WTC11 (cell line): ENCODE measurements around the gene EPYC. TPM values are rescaled to one million over a fixed set of nuclear protein-coding genes. Genes with fewer than 3 reads are reported as not detected.

ENCODE experiments used
- ATAC-seq: fragments of 200-7000 bp; cut with Tn5 transposase; 2 replicates; pipeline ENCODE4 v1.10.0; 2021; ENCODE audit warnings: mild to moderate bottlenecking, moderate library complexity
- CTCF ChIA-PET: fragments of 300-600 bp; sonication (Branson Sonifier 250); formaldehyde crosslinking; loops from one replicate; lab custom pipeline; 2021; ENCODE audit warnings: antibody characterized with exemption; lab: Charles Lee
- POLR2A ChIA-PET: fragments of 350-600 bp; sonication (Branson Sonifier 250); formaldehyde crosslinking; loops from one replicate; lab custom pipeline; 2021; ENCODE audit warnings: antibody characterized with exemption; lab: Charles Lee
- DNase-seq: peaks from one replicate; pipeline ENCODE4 v3.0.0; 2021; ENCODE audit warnings: low spot score
- H3K27ac Mint-ChIP-seq: 2 replicates; pipeline ENCODE4 v1.8.0; 2021; ENCODE audit warnings: mixed read lengths
- H3K27me3 Mint-ChIP-seq: 2 replicates; pipeline ENCODE4 v1.8.0; 2021; ENCODE audit warnings: low read depth, mild to moderate bottlenecking, moderate library complexity, mixed read lengths
- H3K36me3 Mint-ChIP-seq: 2 replicates; pipeline ENCODE4 v1.8.0; 2021; ENCODE audit warnings: mixed read lengths
- H3K4me1 Mint-ChIP-seq: 2 replicates; pipeline ENCODE4 v1.8.0; 2022; ENCODE audit warnings: mixed read lengths
- H3K4me3 Mint-ChIP-seq: 2 replicates; pipeline ENCODE4 v1.8.0; 2021; ENCODE audit warnings: mild to moderate bottlenecking, moderate library complexity, mixed read lengths
- H3K9me3 Mint-ChIP-seq: 2 replicates; pipeline ENCODE4 v1.8.0; 2021; ENCODE audit warnings: mixed read lengths
- CBFB ChIP-seq: sonication (generic); formaldehyde crosslinking; IDR thresholded peaks from 2 replicates; pipeline ENCODE4 v1.8.1; 2022; ENCODE audit warnings: mild to moderate bottlenecking, low read depth, missing genetic modification reagents
- CDX4 ChIP-seq: fragments of 250-450 bp; sonication (Bioruptor Pico); IDR thresholded peaks from 2 replicates; pipeline ENCODE4 v1.9.0; 2021; ENCODE audit warnings: moderate library complexity, mild to moderate bottlenecking, inconsistent platforms, borderline replicate concordance
- CTCF ChIP-seq: fragments of 200-600 bp; IDR thresholded peaks from 2 replicates; pipeline ENCODE4 v1.8.0; 2022; ENCODE audit warnings: antibody characterized with exemption
- ESRRA ChIP-seq: sonication (generic); formaldehyde crosslinking; IDR thresholded peaks from 2 replicates; pipeline ENCODE4 v1.8.1; 2022; ENCODE audit warnings: mild to moderate bottlenecking, missing genetic modification reagents, borderline replicate concordance
- FOXK1 ChIP-seq: sonication (generic); formaldehyde crosslinking; IDR thresholded peaks from 2 replicates; pipeline ENCODE4 v1.8.0; 2022; ENCODE audit warnings: mild to moderate bottlenecking, moderate library complexity, missing genetic modification reagents
- JUN ChIP-seq: sonication (generic); formaldehyde crosslinking; IDR thresholded peaks from 2 replicates; pipeline ENCODE4 v1.8.0; 2023; ENCODE audit warnings: mild to moderate bottlenecking, missing genetic modification reagents
- MLX ChIP-seq: sonication (generic); formaldehyde crosslinking; IDR thresholded peaks from 2 replicates; pipeline ENCODE4 v1.8.1; 2023; ENCODE audit warnings: mild to moderate bottlenecking, missing genetic modification reagents, moderate library complexity
- NFE2L1 ChIP-seq: sonication (generic); formaldehyde crosslinking; IDR thresholded peaks from 2 replicates; pipeline ENCODE4 v1.8.1; 2023; ENCODE audit warnings: missing genetic modification reagents
- NFYB ChIP-seq: sonication (generic); formaldehyde crosslinking; conservative IDR thresholded peaks from 2 replicates; pipeline ENCODE4 v1.8.0; 2022; ENCODE audit warnings: low read depth, missing genetic modification reagents
- NR1H2 ChIP-seq: sonication (generic); formaldehyde crosslinking; IDR thresholded peaks from 2 replicates; pipeline ENCODE4 v1.9.0; 2021; ENCODE audit warnings: mild to moderate bottlenecking, moderate library complexity, missing genetic modification reagents
- NR2C2 ChIP-seq: sonication (generic); formaldehyde crosslinking; IDR thresholded peaks from 2 replicates; pipeline ENCODE4 v1.8.0; 2022; ENCODE audit warnings: mild to moderate bottlenecking, missing genetic modification reagents
- NR3C1 ChIP-seq: sonication (generic); formaldehyde crosslinking; conservative IDR thresholded peaks from 2 replicates; pipeline ENCODE4 v1.8.1; 2023; ENCODE audit warnings: low read depth, mild to moderate bottlenecking, missing genetic modification reagents
- PREB ChIP-seq: sonication (generic); formaldehyde crosslinking; IDR thresholded peaks from 2 replicates; pipeline ENCODE4 v1.8.1; 2022; ENCODE audit warnings: mild to moderate bottlenecking, missing genetic modification reagents, moderate library complexity, borderline replicate concordance
- PRRX2 ChIP-seq: fragments of 250-450 bp; sonication (Bioruptor Pico); IDR thresholded peaks from 2 replicates; pipeline ENCODE4 v1.8.0; 2021; ENCODE audit warnings: mild to moderate bottlenecking
- RORB ChIP-seq: fragments of 250-450 bp; sonication (Bioruptor Pico); IDR thresholded peaks from 2 replicates; pipeline ENCODE4 v1.9.0; 2021; ENCODE audit warnings: mild to moderate bottlenecking
- SP1 ChIP-seq: sonication (generic); formaldehyde crosslinking; conservative IDR thresholded peaks from 2 replicates; pipeline ENCODE4 v1.8.1; 2022; ENCODE audit warnings: missing genetic modification reagents
- STAT6 ChIP-seq: sonication (generic); formaldehyde crosslinking; conservative IDR thresholded peaks from 2 replicates; pipeline ENCODE4 v1.8.1; 2023; ENCODE audit warnings: mild to moderate bottlenecking, low read depth, missing genetic modification reagents, moderate library complexity
- TEAD4 ChIP-seq: sonication (generic); formaldehyde crosslinking; IDR thresholded peaks from 2 replicates; pipeline ENCODE4 v1.8.0; 2022; ENCODE audit warnings: mild to moderate bottlenecking, missing genetic modification reagents
- TP53 ChIP-seq: sonication (generic); formaldehyde crosslinking; IDR thresholded peaks from 2 replicates; pipeline ENCODE4 v1.8.1; 2023; ENCODE audit warnings: mild to moderate bottlenecking, missing genetic modification reagents
- USF1 ChIP-seq: sonication (generic); formaldehyde crosslinking; IDR thresholded peaks from 2 replicates; pipeline ENCODE4 v1.8.0; 2022; ENCODE audit warnings: mild to moderate bottlenecking, missing genetic modification reagents
- ZNF138 ChIP-seq: sonication (generic); formaldehyde crosslinking; conservative IDR thresholded peaks from 2 replicates; pipeline ENCODE4 v1.8.1; 2022; ENCODE audit warnings: mild to moderate bottlenecking, moderate library complexity, missing genetic modification reagents
- ZNF232 ChIP-seq: sonication (generic); formaldehyde crosslinking; IDR thresholded peaks from 2 replicates; pipeline ENCODE4 v1.8.0; 2022; ENCODE audit warnings: mild to moderate bottlenecking, missing genetic modification reagents
- ZNF416 ChIP-seq: fragments of 250-450 bp; sonication (Bioruptor Pico); IDR thresholded peaks from 2 replicates; pipeline ENCODE4 v1.9.0; 2021; ENCODE audit warnings: mild to moderate bottlenecking, inconsistent platforms
- ZNF423 ChIP-seq: fragments of 250-450 bp; sonication (Bioruptor Pico); IDR thresholded peaks from 2 replicates; pipeline ENCODE4 v2.1.2; 2022; ENCODE audit warnings: mild to moderate bottlenecking, moderate library complexity
- total RNA-seq: library from RNA; stranded (reverse); gene quantifications from 3 replicates; pipeline ENCODE4 v1.2.3, GENCODE V29; 2021

EPYC gene
- total RNA-seq, 1 experiment from 2014 or later: not detected

GRCh38 chr12:91017511-91018263, 12.9 kb upstream of the EPYC start (continued):
- TF ChIP-seq STAT6 (CRISPR knock-in tag) (no peak), NR3C1 (CRISPR knock-in tag) (no peak), PRRX2 (CRISPR knock-in tag) (no peak), CTCF (no peak), USF1 (no peak), MLX (no peak), FOXK1 (no peak), SP1 (CRISPR knock-in tag) (no peak), NFYB (CRISPR knock-in tag) (no peak), ESRRA (CRISPR knock-in tag) (no peak), RORB (CRISPR knock-in tag) (no peak), JUN (CRISPR knock-in tag) (no peak), NR1H2 (no peak), ZNF423 (CRISPR knock-in tag) (no peak)

- ATAC-seq (no peak), DNase-seq (no peak)
- no peak overlapping the region for H3K4me3 Mint-ChIP-seq
- H3K9me3 Mint-ChIP-seq: peaks cover 9% of the 10 kb centered on the region
- H3K27ac Mint-ChIP-seq: no peak overlapping the region
- CTCF ChIA-PET: no interaction called here
- no peaks in the 10 kb centered on the region for H3K27me3 Mint-ChIP-seq
- H3K36me3 Mint-ChIP-seq: no peaks in the 10 kb centered on the region
- POLR2A ChIA-PET: no interaction called here
- no peaks in the 10 kb centered on the region for H3K4me1 Mint-ChIP-seq
- TF ChIP-seq ZNF232 (CRISPR knock-in tag): no peak
- no peak for TF ChIP-seq MLX
- TF ChIP-seq TEAD4 (CRISPR knock-in tag): no peak
- no peak for TF ChIP-seq ZNF416 (CRISPR knock-in tag)
- no peak for TF ChIP-seq CBFB (CRISPR knock-in tag)
- TF ChIP-seq NR2C2 (CRISPR knock-in tag): no peak
- no peak for TF ChIP-seq CDX4 (CRISPR knock-in tag)
- no peak for TF ChIP-seq PREB (CRISPR knock-in tag)
- no peak for TF ChIP-seq NFE2L1 (CRISPR knock-in tag)
- no peak for TF ChIP-seq ZNF138 (CRISPR knock-in tag)
- no peak for TF ChIP-seq STAT6 (CRISPR knock-in tag)
- no peak for TF ChIP-seq ZNF423 (CRISPR knock-in tag)
- TF ChIP-seq TP53 (CRISPR knock-in tag): no peak
Observed at GRCh38 chr12:91017043-91017442, 12.3 kb upstream of the EPYC start.
